K562 (cell line): ENCODE data around the gene KCTD13. TPM values are rescaled to one million over a fixed set of nuclear protein-coding genes. Genes with fewer than 3 reads are reported as not detected.

Experiments used
- ATF4 ChIP-seq: fragments of 450-650 bp; formaldehyde crosslinking; IDR thresholded peaks from 2 replicates; pipeline ENCODE4 v1.4.0; 2022; ENCODE audit warnings: mild to moderate bottlenecking, moderate library complexity
- BRD4 ChIP-seq: fragments of 200-600 bp; sonication (generic); IDR thresholded peaks from 2 replicates; pipeline ENCODE4 v1.6.1; 2017; ENCODE audit warnings: inconsistent platforms
- E2F8 ChIP-seq: fragments of 450-650 bp; IDR thresholded peaks from 2 replicates; pipeline ENCODE4 v1.7.1; 2018; ENCODE audit warnings: mild to moderate bottlenecking, low read depth; ENCODE audit not compliant: partially characterized antibody
- FOXJ3 ChIP-seq: sonication (generic); formaldehyde crosslinking; IDR thresholded peaks from 2 replicates; pipeline ENCODE4 v1.4.0; 2020; ENCODE audit warnings: mild to moderate bottlenecking, missing genetic modification reagents
- HES1 ChIP-seq: fragments of 450-650 bp; IDR thresholded peaks from 2 replicates; pipeline ENCODE4 v1.6.1; 2016; ENCODE audit warnings: low read depth, mild to moderate bottlenecking, moderate library complexity
- ZBTB49 ChIP-seq: sonication (generic); formaldehyde crosslinking; IDR thresholded peaks from 2 replicates; pipeline ENCODE4 v1.8.0; 2022; ENCODE audit warnings: missing genetic modification reagents, mild to moderate bottlenecking, borderline replicate concordance
- ZNF280A ChIP-seq: fragments of 450-650 bp; IDR thresholded peaks from 2 replicates; pipeline ENCODE4 v1.6.1; 2018; ENCODE audit warnings: mild to moderate bottlenecking, low read depth; ENCODE audit not compliant: partially characterized antibody
- ZNF407 ChIP-seq: fragments of 450-650 bp; IDR thresholded peaks from 2 replicates; pipeline ENCODE4 v1.6.1; 2016; ENCODE audit warnings: low read depth
- ZNF76 ChIP-seq: fragments of 250-450 bp; sonication (Bioruptor Pico); IDR thresholded peaks from 2 replicates; pipeline ENCODE4 v1.4.0; 2020; ENCODE audit warnings: mild to moderate bottlenecking, moderate library complexity, borderline replicate concordance
- ZNF780A ChIP-seq: fragments of 250-450 bp; sonication (Bioruptor Pico); IDR thresholded peaks from 2 replicates; pipeline ENCODE4 v1.5.0; 2021; ENCODE audit warnings: mild to moderate bottlenecking
- polyA plus RNA-seq, 8 experiments: library from polyadenylated mRNA; depleted of rRNA in 4 of 8; stranded (reverse) in 5 of 8; unstranded in 3 of 8; fragments of >200 nt; fragmentation: Nextera tagmentation in 2 of 8; fragmentation: Illumina TruSeq in 1 of 8; extraction: Ambion mirVana in 2 of 8; extraction: Trizol in 1 of 8; gene quantifications; 2 replicates each; pipeline versions ENCODE4 v1.2.1 to v1.2.3, GENCODE V29; 2011 to 2014; ENCODE audit warnings: inconsistent platforms in 1 of 8, missing spikeins in 1 of 8
- total RNA-seq, 7 experiments: library from RNA; depleted of rRNA in 6 of 7; stranded (reverse); fragments of >200 nt in 6 of 7; fragmentation: Illumina TruSeq in 2 of 7; extraction: Trizol in 2 of 7; gene quantifications; 2 replicates each; pipeline versions ENCODE4 v1.2.1 to v1.2.3, GENCODE V29; 2011 to 2021; ENCODE audit warnings: low replicate concordance in 1 of 7

Gene KCTD13
- total and polyA plus RNA-seq, 9 of the 15 experiments (the other 6 are each of a cell fraction or from before 2014, with no cell fraction given), result 1.0 to 20.6 (median 9.8) TPM

GRCh38 chr16:29899516-29900101, 26.4 kb downstream of the KCTD13 start, which contains the start of gene SEZ6L2 (continued):
- TF ChIP-seq E2F8, result no peak
- no peak for TF ChIP-seq BRD4
- no peak for TF ChIP-seq ZNF780A (CRISPR knock-in tag)
- no peak for TF ChIP-seq ATF4 (CRISPR knock-in tag)
- TF ChIP-seq ZBTB49 (CRISPR knock-in tag), result no peak
- TF ChIP-seq ZNF76 (CRISPR knock-in tag), result no peak
- TF ChIP-seq ZNF407, result no peak
- TF ChIP-seq HES1, result no peak
- no peak for TF ChIP-seq ZNF280A
- no peak for TF ChIP-seq FOXJ3
